Nephron progenitor cell (in vitro differentiated cells): Measurements from ENCODE around the gene TMED10.

Source experiments
- DNase-seq: peaks from one replicate; pipeline ENCODE4 v3.0.0; 2021
- H3K27ac Mint-ChIP-seq: 2 replicates; pipeline ENCODE4 v1.8.0; 2021; ENCODE audit warnings: mild to moderate bottlenecking, moderate library complexity, mixed read lengths
- H3K27me3 Mint-ChIP-seq: 2 replicates; pipeline ENCODE4 v1.8.0; 2021; ENCODE audit warnings: mild to moderate bottlenecking, low read depth, mixed read lengths; ENCODE audit not compliant: poor library complexity
- H3K36me3 Mint-ChIP-seq: 2 replicates; pipeline ENCODE4 v1.8.0; 2021; ENCODE audit warnings: low read depth, mixed read lengths
- H3K4me1 Mint-ChIP-seq: 2 replicates; pipeline ENCODE4 v1.8.0; 2021; ENCODE audit warnings: mixed read lengths
- H3K4me3 Mint-ChIP-seq: 2 replicates; pipeline ENCODE4 v1.8.0; 2021; ENCODE audit warnings: mild to moderate bottlenecking, moderate library complexity, mixed read lengths
- H3K9me3 Mint-ChIP-seq: 2 replicates; pipeline ENCODE4 v1.8.0; 2021; ENCODE audit warnings: mild to moderate bottlenecking, moderate library complexity, mixed read lengths
- CTCF ChIP-seq: fragments of 200-600 bp; sonication (generic); IDR thresholded peaks from 2 replicates; pipeline ENCODE4 v1.5.0; 2021; ENCODE audit warnings: antibody characterized with exemption

TMED10 gene

GRCh38 chr14:75217508-75218206 is 41.2 kb upstream of the TMED10 start:
- TF ChIP-seq CTCF: no peak
- no peak for DNase-seq
- peaks cover 7% of the 10 kb centered on the region for H3K27me3 Mint-ChIP-seq

GRCh38 chr14:75216427-75217006 is 40.1 kb upstream of the TMED10 start:
- H3K27me3 Mint-ChIP-seq: peaks cover 7% of the 10 kb centered on the region
- TF ChIP-seq CTCF: no peak

More at GRCh38 chr14:75217508-75218206, 41.2 kb upstream of the TMED10 start:
- Mint-ChIP-seq H3K36me3 (no peaks in the 10 kb centered on the region), H3K9me3 (no peaks in the 10 kb centered on the region), H3K27ac (no peak overlapping the region), H3K4me3 (no peak overlapping the region), H3K4me1 (peaks cover 16% of the 10 kb centered on the region)

GRCh38 chr14:75215520-75215919 is 39.1 kb upstream of the TMED10 start:
- Mint-ChIP-seq H3K36me3 (no peaks in the 10 kb centered on the region), H3K27ac (no peak overlapping the region), H3K27me3 (peaks cover 7% of the 10 kb centered on the region), H3K4me1 (peaks cover 4% of the 10 kb centered on the region), H3K9me3 (no peaks in the 10 kb centered on the region), H3K4me3 (no peak overlapping the region)
- no peak for DNase-seq
- TF ChIP-seq CTCF: no peak

More at GRCh38 chr14:75216427-75217006, 40.1 kb upstream of the TMED10 start:
- DNase-seq: no peak
- peaks cover 5% of the 10 kb centered on the region for H3K4me1 Mint-ChIP-seq
- H3K36me3 Mint-ChIP-seq: no peaks in the 10 kb centered on the region
- no peak overlapping the region for H3K27ac Mint-ChIP-seq
- H3K9me3 Mint-ChIP-seq: no peaks in the 10 kb centered on the region
- H3K4me3 Mint-ChIP-seq: no peak overlapping the region

GRCh38 chr14:75214558-75214957 is 38.1 kb upstream of the TMED10 start:
- Mint-ChIP-seq H3K36me3 (no peaks in the 10 kb centered on the region), H3K27me3 (peaks cover 9% of the 10 kb centered on the region), H3K27ac (no peak overlapping the region), H3K4me1 (no peaks in the 10 kb centered on the region), H3K9me3 (no peaks in the 10 kb centered on the region), H3K4me3 (no peak overlapping the region)
- TF ChIP-seq CTCF: no peak
- DNase-seq: no peak

- TF ChIP-seq CTCF: no peak
- peaks cover 10% of the 10 kb centered on the region for H3K27me3 Mint-ChIP-seq
- H3K4me3 Mint-ChIP-seq: no peak overlapping the region
- H3K27ac Mint-ChIP-seq: no peak overlapping the region
- no peak for DNase-seq
- no peaks in the 10 kb centered on the region for H3K9me3 Mint-ChIP-seq
- no peaks in the 10 kb centered on the region for H3K4me1 Mint-ChIP-seq
- no peaks in the 10 kb centered on the region for H3K36me3 Mint-ChIP-seq
These were observed 36.8 kb upstream of the TMED10 start for GRCh38 chr14:75213172-75213571.

GRCh38 chr14:75208843-75209242 is 32.4 kb upstream of the TMED10 start:
- Mint-ChIP-seq H3K27ac (no peak overlapping the region), H3K36me3 (no peaks in the 10 kb centered on the region), H3K9me3 (no peaks in the 10 kb centered on the region), H3K27me3 (peaks cover 2% of the 10 kb centered on the region), H3K4me3 (no peak overlapping the region), H3K4me1 (no peaks in the 10 kb centered on the region)
- TF ChIP-seq CTCF: no peak
- no peak for DNase-seq
